ENCODE measurements around the gene SLC12A4.

Gene SLC12A4

DNA sequence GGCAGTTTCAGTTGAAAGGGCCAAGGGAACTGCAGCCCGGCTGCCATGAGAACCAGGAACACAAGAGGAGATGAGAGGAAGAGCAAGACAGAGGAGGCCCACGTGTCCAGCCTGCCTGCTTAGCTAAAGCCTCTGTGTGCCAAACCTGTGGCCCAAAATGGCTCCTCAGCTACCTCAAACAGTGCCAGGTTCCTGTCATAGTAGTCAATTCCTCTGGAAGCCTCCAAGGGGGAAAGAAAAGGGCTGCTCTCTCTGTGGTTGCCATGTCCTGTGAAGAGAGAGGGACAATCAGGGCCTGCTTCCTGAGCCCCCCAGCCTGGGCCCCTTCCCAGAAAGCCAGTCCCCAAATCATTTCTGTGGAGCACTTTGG, 5.2 kb downstream of the SLC12A4 start:
- no peak for DNase-seq (ENCODE audit: low read depth)

DNA sequence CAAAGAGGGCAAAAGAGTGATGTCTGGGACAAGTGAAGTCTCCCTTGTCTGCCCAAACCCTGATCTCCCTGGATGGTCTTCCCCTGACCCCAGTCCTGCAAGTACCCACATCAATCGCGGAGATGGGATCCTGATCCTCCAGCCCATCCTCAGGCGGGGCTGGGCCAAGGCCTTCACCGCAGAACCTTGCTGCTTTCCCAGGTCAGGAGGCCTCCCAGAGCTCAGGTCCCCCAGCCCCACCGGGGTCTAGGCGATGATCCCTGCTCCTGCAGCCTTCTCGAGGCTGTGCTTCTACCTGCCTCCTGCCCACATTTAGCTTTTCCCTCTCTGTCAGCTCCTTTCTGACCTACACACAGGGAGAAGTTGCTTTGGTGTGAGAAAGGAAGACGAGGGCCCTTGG, 6.3 kb downstream of the SLC12A4 start:
- no peak for DNase-seq (ENCODE audit: low read depth)

DNA sequence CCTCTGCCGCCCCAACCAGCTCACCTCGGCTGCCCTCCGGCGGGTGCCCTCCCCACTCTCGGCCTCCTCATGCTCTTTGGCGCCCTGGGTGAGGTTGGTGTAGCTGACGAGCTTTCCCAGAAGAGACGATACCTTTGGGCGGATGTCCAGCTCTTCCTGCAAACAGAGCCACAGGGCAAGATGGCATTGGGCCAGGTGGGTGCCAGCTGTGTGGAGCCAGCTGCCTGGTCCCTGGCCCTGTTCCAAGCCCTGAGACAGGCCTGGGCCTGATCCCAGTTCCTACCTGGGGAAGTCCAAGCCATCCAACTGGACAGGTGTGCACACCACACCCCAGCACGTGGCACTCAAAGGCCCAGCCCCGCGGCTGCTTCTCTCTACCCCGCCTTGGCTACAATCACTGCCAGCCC, 6.9 kb downstream of the SLC12A4 start:
- no peak for DNase-seq (ENCODE audit: low read depth)

DNA sequence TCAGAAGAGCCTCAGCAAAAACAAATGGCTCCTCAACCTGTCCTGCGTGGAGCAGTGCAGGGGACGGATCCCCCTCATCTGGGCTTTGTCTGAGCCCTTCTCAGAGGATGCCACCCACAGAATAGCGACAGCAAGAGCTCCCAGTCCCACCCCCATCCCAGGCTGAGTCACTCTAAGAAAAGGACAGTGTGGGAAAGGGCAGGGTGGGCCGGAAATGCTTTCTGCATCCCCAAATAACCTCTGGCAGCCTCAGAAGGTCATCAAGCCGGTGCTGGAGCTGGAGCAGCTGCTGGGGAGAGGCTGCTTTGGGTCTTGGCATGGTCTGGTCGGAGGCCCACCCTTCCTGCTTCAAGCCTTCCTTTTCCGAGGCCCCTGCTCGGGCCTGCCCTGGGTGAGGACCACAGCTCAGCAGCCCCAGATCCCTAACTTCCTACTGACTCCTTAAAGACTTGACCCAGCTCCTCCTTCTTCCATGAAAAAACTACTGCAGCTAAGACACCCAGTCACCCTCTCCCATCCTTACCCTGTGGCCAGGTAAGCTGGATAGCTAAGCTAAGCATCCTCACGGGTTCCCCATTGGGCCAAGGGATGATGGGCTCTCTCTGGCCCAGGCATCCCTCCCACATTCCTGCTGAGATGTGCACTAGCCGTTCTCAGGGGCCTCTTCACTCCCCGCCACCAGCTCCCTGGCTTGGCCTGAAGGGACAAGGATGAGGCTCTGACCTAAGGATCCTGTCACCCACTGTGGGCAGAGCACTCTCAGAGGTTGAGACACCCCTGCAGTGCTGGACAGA, 8.7 kb downstream of the SLC12A4 start:
- no peak for DNase-seq (ENCODE audit: low read depth)

DNA sequence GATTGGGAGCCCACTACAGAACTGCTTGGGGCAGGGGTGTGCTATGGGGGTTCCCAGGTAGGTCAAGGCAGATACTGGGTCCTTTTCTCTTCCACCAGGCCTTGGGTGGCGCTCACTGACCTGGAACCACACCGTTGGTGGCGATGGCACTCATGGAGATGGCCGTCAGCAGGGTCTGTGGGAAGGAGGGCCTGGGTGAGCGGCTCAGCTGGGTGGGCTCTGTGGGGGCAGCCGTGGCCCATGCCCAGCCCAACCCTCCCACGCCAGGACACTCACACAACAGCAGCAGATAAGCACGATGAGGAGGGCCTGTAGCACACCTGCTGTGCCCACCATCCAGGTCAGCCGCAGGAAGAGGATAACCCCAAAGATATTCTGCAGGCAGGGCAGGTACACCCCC, 10.8 kb downstream of the SLC12A4 start:
- no peak for DNase-seq (ENCODE audit: low read depth)

DNA sequence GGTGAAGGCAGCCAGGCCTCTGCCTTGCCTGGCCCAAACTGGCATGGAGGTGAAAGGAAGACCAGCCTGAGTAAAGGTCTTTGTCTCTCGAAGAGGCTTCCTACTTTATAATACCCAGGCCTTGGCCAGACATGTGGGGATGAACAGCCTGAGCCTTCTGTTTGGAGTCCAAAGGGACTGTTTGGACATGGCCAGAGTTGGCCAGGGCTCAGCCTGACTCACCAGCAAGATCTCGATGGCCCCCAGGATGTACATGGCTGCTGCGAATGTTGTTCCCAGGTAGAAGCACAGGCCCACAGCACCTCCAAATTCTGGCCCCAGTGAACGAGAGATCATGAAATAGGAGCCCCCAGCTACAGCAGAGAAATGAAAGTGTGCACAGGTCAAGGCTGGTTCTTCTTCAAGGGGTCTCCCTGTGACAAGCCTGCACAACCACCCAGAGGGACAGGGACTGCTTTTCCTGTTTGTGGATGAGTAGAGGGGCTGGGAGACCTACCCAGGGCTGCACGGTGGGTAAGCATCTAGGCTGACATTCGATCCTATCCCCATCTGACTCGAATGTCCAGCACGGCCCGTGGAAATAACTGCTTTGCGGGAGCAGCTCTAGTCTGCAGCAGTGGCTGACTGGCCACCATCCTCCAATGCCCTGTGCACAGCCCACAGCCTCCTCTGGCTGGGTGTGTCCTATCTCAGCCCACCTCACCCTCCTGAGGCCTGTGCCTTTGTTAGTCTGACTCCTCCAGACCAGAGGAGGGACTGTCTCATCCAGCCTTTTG, 13.8 kb downstream of the SLC12A4 start:
- DNase-seq (ENCODE audit: low read depth) = no peak

DNA sequence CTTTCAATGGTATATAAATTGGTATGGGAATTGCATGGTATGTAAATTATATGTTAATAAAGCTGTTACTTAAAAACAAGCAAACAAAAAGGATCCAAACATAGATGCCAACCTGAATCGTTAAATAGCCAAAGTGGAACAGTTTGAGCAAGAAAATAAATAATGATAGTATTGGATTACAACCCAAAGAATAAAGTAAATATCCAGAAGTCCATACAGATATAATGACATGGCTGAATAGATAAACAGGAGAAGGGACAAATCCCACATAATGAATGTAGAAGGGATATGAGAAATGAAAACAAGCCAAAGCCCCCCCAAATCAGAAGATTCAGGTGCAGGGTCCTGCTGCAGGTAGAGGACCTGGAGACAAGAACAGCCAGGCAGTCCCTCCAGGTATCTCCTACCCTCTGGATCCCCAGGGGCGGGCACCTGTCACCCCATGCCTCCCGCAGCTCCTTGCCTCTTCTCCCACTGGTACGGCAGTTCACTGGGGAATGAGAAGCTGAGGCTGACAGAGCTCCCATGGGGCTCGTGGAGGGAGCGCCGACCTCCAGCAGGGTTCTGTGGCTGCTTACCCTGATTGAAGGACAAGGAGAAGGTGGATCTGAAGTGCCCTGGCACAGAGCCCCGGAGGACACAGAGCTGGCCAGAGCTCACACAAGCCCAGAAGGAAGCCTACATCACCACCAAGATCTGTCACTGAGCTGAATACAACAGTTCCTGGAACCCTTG, 14.6 kb downstream of the SLC12A4 start:
- DNase-seq (ENCODE audit: low read depth) = no peak

DNA sequence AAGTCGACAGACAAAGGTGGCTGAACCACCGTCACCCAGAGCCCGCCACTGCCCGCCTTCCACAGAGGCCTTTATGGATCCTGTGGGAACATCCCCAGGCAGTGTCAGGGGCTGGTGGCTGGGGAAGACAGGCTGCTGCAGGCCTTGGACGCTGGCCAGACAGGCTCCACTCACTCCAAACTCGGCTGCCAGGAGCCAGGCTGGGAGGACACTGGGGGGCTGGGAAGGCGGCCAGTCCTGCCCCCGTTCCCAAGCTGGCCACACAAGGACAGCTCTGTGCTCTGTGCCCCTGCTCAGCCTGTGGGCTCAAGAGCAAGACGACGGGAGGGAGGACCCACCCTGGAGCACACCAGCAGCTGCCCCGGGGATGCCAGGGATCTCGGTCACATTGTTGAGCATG, 17.0 kb downstream of the SLC12A4 start:
- DNase-seq (ENCODE audit: low read depth) = no peak

DNA sequence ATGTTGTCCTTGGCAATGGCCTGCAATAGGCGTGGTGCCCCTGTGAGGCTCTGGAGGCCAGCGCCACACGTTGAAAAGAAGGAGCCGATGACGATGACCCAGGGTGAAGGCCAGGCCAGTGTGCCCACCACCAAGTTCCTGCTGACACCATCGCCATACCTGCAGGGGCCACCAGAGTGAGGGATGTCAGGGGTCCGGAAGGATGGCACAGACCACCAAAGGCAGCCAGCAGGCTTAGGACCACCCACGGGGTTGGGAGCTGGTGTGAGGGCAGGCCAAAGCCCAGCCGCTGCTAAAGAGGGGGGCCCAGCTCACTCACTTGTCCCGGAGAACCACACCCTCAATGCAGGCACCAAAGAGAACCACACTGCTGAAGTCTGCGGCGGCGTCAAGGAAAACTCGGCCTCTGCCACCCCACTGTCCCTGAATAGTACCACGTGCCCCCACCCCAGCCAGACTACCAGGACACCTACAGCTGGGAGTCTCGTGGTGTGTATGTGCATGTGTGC, 18.0 kb downstream of the SLC12A4 start:
- no peak for DNase-seq (ENCODE audit: low read depth)

DNA sequence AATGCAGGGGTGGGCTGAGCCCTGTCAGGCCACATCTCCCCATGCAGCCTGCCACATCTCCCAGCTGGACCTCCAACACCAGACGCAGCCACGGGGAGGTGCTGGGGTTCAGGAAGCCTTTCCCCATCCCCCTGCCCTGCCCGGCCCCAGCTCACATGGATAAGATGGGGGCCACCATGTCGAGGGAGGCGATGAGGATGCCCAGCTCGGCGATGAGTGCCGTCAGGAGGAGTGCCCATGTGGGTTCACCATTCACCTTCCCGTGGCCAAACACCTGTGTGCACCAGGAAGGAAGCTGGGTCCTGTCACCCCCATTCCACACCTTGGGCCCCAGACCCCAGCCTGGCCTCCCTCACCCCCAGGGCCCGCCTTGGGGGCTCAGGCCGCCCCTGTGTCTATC, 18.8 kb downstream of the SLC12A4 start:
- DNase-seq (ENCODE audit: low read depth) = no peak

DNA sequence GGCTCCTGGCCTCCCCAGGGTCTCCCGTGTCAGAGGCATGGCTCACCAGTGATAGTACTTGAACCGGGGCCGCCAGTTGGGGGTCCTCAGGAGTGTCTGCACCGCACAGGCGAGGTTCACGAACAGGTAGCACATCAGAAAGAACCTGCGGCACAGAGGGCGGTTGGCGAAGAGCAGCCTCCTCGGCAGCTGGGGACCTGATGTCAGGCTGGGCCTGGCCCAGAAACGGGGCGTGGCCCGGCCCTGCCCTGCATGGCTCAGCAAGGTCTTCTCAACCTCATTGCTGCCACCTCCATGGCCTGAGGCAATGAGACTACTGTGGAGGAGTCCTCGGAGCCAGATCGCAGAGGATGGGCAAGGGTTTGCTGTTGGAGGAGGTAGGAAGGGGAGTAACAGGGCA, 20.4 kb downstream of the SLC12A4 start:
- DNase-seq (ENCODE audit: low read depth) = no peak

DNA sequence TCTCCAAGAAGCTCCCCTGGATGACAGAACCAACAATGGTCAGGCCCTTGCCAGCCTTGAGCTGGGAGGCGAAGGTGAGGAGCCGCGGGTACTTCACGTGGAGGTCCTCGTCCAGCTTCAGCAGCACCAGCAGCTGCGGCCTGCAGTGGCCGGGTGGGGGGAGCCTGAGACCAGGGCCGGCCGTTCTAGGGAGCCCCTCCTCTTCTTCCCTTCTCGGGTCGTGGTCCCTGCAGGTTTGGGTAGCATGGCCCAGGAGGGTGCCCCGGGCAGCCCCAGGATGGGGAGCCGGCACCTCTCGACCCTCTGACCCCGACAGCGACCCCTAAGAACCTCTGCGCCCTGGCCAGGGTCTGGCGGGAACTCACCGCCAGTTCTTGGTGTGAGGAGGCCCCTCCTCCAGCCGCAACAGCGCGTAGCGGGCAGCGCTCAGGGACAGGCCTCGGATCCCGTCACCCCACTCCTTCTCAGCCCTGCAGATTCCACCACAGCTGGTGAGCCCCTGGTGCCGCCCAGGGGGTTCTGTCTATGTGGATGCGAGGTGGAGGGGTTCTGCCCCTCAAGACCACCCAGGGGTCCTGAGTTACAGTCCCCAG, 21.4 kb downstream of the SLC12A4 start:
- no peak for DNase-seq (ENCODE audit: low read depth)

DNA sequence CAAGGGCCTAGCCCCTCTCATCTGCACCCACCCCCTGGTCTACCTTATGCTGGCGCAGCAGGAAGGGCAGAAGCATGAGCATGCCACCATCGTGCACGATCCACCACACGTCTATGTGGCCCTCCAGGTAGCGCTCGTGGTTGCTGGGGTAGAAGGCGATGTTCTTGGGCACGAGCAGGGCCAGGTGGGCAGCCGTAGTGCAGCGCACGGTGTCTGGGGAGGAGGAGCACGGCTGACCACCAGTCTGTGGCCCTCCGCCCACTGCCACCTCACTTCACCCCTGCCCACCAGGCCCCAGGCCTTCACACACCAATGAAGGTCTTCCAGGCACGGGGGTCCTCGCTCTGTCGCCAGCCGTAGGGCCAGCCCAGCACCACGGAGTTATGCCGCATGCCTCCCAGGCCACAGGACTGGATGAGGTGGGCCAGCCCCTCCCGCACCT, 22.3 kb downstream of the SLC12A4 start:
- no peak for DNase-seq (ENCODE audit: low read depth)

DNA sequence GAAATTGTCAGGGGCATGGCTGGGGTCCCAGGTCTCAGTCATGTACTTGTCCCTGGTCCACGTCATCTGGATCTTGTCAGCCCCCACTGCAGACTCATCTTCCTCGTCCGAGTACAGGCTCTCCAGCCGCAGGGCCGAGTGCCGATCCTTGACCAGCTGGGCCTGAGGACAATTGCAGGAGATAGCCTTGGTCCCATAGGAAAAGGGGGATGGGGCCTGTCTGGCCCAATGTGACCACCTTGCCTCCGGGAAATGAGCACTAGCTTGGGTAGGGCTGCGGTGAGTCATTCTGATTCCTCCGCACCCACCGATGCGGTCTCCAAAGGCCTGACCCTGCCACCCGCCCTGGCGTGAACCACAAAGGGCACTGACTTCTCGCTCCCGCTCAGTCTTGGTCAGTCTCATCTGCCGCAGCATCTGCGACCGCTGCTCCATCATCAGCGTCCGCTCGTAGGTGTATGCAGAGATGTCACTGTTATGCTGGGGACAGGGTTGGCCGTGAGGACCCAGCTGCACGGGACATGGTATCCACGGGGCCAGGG, 23.0 kb downstream of the SLC12A4 start:
- no peak for DNase-seq (ENCODE audit: low read depth)

DNA sequence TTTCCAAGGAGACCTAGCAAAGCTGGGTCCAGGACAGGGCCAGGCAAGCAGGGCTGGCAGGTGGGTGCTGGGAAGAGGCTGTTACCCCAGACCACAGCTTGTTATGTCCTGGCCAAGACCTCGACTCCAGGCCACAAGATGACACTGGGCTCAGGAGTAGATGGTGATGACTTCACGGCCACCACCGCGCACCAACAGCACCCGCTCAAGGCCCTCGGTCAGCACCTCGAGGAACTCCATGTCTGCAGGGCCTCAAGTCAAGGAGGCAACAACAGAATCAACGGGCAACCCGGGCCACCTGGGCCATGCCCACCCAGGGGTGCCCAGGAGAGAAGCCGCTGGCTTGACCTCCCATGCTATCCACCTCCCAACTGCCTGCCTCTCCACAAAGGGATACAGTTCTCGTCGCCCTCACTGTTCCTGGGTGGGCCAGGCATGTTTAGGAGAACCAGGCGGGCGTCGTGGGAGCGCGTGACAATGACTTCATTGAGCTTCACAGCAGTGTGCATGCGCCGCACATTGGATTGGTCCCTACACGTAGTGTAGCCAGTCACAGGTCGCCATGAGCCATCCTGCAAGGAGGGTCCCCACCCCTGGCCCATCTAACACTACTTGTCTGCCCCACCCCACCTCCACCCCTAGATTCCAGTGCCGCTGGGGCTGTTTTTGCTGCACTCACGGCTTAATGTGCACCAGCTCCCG, 23.6 kb downstream of the SLC12A4 start:
- no peak for DNase-seq (ENCODE audit: low read depth)

DNA sequence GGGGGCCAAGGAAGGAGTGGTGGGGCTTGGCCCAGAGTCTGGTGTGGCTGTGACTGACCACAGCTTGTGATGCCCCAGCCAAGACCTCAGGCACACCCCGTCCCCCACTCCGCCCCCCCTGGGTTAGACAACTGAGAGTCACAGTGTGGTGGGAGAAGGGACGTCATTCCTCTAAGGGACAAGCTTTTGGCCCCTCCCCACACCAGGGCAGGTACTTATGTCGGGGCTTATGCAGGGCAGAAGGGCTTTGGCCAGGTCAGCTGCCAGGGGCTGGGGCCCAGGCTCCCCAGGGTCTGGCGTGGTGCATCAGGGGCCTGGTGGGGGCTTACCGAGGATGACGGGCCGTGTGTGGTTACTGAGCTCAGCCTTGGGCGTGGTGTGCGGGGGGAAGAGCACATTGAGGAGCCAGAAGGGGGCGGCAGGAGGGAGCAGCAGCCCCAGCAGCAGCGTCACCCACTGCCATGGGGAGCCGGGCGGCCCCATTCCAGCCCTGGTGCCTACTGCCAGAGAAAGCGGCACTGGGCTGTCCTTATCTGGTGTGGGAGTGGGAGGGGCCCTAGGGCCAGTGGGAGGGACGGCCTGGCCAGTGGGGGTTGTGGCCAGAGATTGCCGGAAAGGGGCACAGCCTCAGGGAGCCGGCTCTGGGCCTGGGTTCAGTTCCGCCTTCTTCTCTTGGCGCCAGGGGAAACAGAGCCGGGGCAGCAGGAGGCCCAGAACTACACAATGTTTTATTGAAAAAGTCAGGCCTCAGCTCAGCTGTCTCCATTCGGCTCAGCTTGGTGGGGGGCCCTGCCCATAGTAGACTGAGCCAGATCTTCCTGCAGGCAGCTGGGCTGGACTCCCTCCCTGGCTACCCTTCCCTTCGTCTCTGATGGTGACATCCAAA, 24.6 kb downstream of the SLC12A4 start, which contains the start of gene LCAT:
Gene LCAT, minus strand, starts transcription at position 502 of the 886 bp plus-strand sequence. Its CDS starts 19 bp downstream, at position 483.
- no peak for DNase-seq (ENCODE audit: low read depth)

DNA sequence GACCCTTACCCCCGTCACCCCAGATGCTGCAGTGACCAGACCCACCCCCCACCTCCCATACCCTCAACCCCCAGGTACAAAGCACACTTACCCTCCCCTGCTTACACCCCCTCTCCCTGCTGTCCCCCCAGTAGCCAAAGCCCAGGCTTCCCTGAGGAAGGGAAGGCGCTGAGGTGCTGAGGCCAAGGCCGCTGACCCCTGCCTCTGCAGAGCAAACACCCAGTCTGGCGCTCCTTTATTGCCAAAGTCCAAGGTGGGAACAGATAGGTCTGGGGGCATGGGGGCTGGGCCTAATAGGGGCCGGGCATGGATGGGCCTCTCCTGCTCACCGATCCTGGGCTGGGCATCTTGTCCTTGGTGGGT, 25.2 kb downstream of the SLC12A4 start:
- DNase-seq (ENCODE audit: low read depth) = no peak

DNA sequence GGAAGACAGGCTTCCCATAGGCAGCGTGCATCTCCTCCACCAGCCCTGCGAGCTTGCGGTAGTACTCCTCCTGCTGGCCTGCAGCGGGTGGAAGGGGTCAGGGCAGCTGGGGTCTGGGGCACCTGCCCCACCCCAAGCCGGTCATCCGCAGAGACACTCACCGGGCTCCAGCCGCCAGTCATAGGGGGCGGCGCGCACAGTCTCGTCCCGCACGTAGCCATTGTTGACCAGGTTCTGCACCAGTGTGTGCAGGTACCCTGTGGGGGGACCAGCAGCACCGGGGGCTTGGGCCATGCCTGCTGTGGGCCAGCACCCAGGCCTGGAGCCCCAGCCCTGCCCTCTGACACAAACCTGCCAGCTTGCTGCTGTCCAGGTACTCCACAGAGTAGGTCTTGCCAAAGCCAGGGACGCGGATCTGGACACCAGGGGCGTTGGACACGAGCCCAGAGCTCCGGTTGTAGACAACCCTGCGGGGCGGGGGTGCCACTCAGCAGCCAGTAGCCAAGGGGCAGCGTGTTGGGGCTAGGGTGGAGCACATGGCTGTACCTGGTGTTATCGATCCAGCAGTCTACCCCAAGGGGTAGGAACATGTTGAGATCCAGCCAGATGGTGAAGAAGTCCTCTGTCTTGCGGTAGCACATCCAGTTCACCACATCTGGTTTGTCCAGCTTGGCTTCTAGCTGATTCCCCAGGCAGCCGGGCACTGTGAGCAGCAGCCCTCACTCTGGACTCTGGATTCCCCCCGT, 25.8 kb downstream of the SLC12A4 start:
- DNase-seq (ENCODE audit: low read depth) = no peak

DNA sequence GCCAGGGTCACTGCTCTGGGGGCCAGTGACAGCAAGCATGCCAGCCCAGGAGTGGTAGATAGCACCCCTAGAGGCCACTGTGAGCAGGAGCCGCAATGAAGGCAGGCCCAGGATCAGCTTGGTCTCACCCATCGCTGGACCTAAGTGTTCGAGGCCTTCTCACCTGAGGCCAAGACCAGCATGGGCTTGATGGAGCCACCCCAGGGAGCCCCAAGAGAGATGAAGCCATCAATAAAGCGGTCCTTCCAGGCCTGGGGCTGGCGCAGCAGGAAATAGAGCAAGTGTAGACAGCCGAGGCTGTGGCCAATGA, 26.3 kb downstream of the SLC12A4 start:
- DNase-seq (ENCODE audit: low read depth) = no peak

All from fibroblast of the conjunctiva (primary cell).